HepG2 (cell line): Measurements from ENCODE around the gene KRT77.

Experiments
- ARHGAP35 ChIP-seq: sonication (generic); formaldehyde crosslinking; IDR thresholded peaks from 2 replicates; pipeline ENCODE4 v1.9.0; 2022; ENCODE audit warnings: mild to moderate bottlenecking, inconsistent platforms, moderate library complexity, missing genetic modification reagents, borderline replicate concordance
- ASH2L ChIP-seq: fragments of 300-600, 200-600 bp; sonication (generic); IDR thresholded peaks from 2 replicates; pipeline ENCODE4 v1.7.0; 2017; ENCODE audit warnings: low read depth, mild to moderate bottlenecking, moderate library complexity, mixed read lengths, low read length; ENCODE audit not compliant: insufficient read length
- CBX5 ChIP-seq: sonication (generic); formaldehyde crosslinking; IDR thresholded peaks from 2 replicates; pipeline ENCODE4 v1.4.0; 2020; ENCODE audit warnings: missing genetic modification reagents, borderline replicate concordance
- CEBPB ChIP-seq: IDR thresholded peaks from 2 replicates; pipeline ENCODE4 v1.6.1; 2011; ENCODE audit warnings: low read depth, low read length, improper control_type of control experiment, borderline replicate concordance
- CTCF ChIP-seq: sonication (generic); formaldehyde crosslinking; IDR thresholded peaks from 2 replicates; pipeline ENCODE4 v1.5.0; 2020; ENCODE audit warnings: mild to moderate bottlenecking, missing genetic modification reagents, moderate library complexity
- DRAP1 ChIP-seq: IDR thresholded peaks from 2 replicates; pipeline ENCODE4 v1.6.1; 2016; ENCODE audit warnings: missing genetic modification reagents, missing compliant biosample characterization
- EP300 ChIP-seq, 3 experiments: sonication (generic) in 1 of 3; formaldehyde crosslinking in 1 of 3; IDR thresholded peaks; 2 replicates each; pipeline versions ENCODE4 v1.5.1 to v1.6.1; 2011 to 2020; ENCODE audit warnings: low read depth in 2 of 3, low read length in 2 of 3, borderline replicate concordance in 1 of 3, improper control_type of control experiment in 1 of 3, mild to moderate bottlenecking in 1 of 3, missing genetic modification reagents in 1 of 3, moderate library complexity in 1 of 3
- EZH2 ChIP-seq: conservative IDR thresholded peaks from 2 replicates; pipeline ENCODE4 v1.6.1; 2012; ENCODE audit warnings: mild to moderate bottlenecking, low read depth, low read length, moderate library complexity
- PHF5A ChIP-seq: IDR thresholded peaks from one replicate; pipeline ENCODE4 v1.6.1; 2018; ENCODE audit warnings: low read depth, missing genetic modification reagents; ENCODE audit not compliant: unreplicated experiment
- POLR2AphosphoS2 ChIP-seq: IDR thresholded peaks from 2 replicates; pipeline ENCODE4 v1.6.1; 2011; ENCODE audit warnings: low read depth, low read length, improper control_type of control experiment
- RERE ChIP-seq: IDR thresholded peaks from 2 replicates; pipeline ENCODE4 v1.6.1; 2016; ENCODE audit warnings: low read depth, missing genetic modification reagents, missing compliant biosample characterization
- ZNF333 ChIP-seq: sonication (generic); formaldehyde crosslinking; IDR thresholded peaks from 2 replicates; pipeline ENCODE4 v1.4.0; 2020; ENCODE audit warnings: mild to moderate bottlenecking, missing genetic modification reagents, borderline replicate concordance

- TF ChIP-seq EP300 (IDR thresholded peaks at IDR 0.05; ENCODE audit: low read depth in 2 of 2, low read length in 2 of 2) (no peak), EP300 (CRISPR knock-in tag; IDR thresholded peaks at IDR 0.05; ENCODE audit: borderline replicate concordance) (no peak), CTCF (no peak), PHF5A (CRISPR knock-in tag) (no peak), POLR2AphosphoS2 (no peak), ASH2L (no peak), ARHGAP35 (CRISPR knock-in tag) (no peak), DRAP1 (CRISPR knock-in tag) (no peak), CEBPB (no peak), RERE (CRISPR knock-in tag) (no peak), ZNF333 (CRISPR knock-in tag) (no peak), CBX5 (no peak), EZH2 (no peak)
Measured at GRCh38 chr12:52710730-52711129, 7.4 kb upstream of the KRT77 start.
